Natural killer cell (primary cell): ENCODE data around the gene PDE10A. TPM values are rescaled to one million over a fixed set of nuclear protein-coding genes. Genes with fewer than 3 reads are reported as not detected.

Experiments used
- ATAC-seq, 3 donors: fragments of 150-1000 bp in 2 of 3; fragments of 200-7000 bp in 1 of 3; cut with Tn5 transposase; 1 replicate in 1 of 3; 2 replicates in 2 of 3; pipeline ENCODE4 v1.10.0; 2021; ENCODE audit warnings: mild to moderate bottlenecking in 2 of 3, moderate library complexity in 2 of 3
- DNase-seq, 2 donors: peaks; one replicate each; pipeline versions ENCODE4 v3.0.0 to v3.0.0-alpha.2; 2013 to 2021; ENCODE audit warnings: mixed read lengths in 1 of 2
- H3K27ac ChIP-seq: one replicate; pipeline ENCODE4 v1.5.1; 2013; ENCODE audit warnings: mild to moderate bottlenecking, low read length
- H3K27me3 ChIP-seq: one replicate; pipeline ENCODE4 v1.6.1; 2013; ENCODE audit warnings: low read length; ENCODE audit not compliant: control insufficient read depth, insufficient read depth
- H3K36me3 ChIP-seq: one replicate; pipeline ENCODE4 v1.6.1; 2013; ENCODE audit warnings: low read length; ENCODE audit not compliant: control insufficient read depth, insufficient read depth
- H3K4me1 ChIP-seq: one replicate; pipeline ENCODE4 v1.6.1; 2013; ENCODE audit warnings: low read length; ENCODE audit not compliant: control insufficient read depth, insufficient read depth
- H3K4me3 ChIP-seq: one replicate; pipeline ENCODE4 v1.5.1; 2013; ENCODE audit warnings: low read length
- H3K9me3 ChIP-seq: one replicate; pipeline ENCODE4 v1.6.1; 2013; ENCODE audit warnings: low read length; ENCODE audit not compliant: control insufficient read depth, insufficient read depth
- H3K27ac Mint-ChIP-seq, 2 donors: one replicate each; pipeline ENCODE4 v1.8.0; 2022; ENCODE audit warnings: mild to moderate bottlenecking in 2 of 2, mixed read lengths in 2 of 2, moderate library complexity in 1 of 2
- H3K27me3 Mint-ChIP-seq, 2 donors: one replicate each; pipeline ENCODE4 v1.8.0; 2022; ENCODE audit warnings: low read depth in 2 of 2, mixed read lengths in 2 of 2
- H3K36me3 Mint-ChIP-seq: one replicate; pipeline ENCODE4 v1.8.0; 2022; ENCODE audit warnings: mixed read lengths
- H3K4me1 Mint-ChIP-seq, 2 donors: one replicate each; pipeline ENCODE4 v1.8.0; 2022; ENCODE audit warnings: mixed read lengths in 2 of 2
- H3K4me3 Mint-ChIP-seq: one replicate; pipeline ENCODE4 v1.8.0; 2022; ENCODE audit warnings: mild to moderate bottlenecking, moderate library complexity, mixed read lengths
- H3K9me3 Mint-ChIP-seq, 2 donors: one replicate each; pipeline ENCODE4 v1.8.0; 2022; ENCODE audit warnings: mixed read lengths in 2 of 2
- CTCF ChIP-seq: fragments of 200-600 bp; IDR thresholded peaks from one replicate; pipeline ENCODE4 v1.8.0; 2022; ENCODE audit warnings: antibody characterized with exemption
- WGBS: methylation state at CpG from one replicate; pipeline ENCODE4 v1.1.7; 2013; ENCODE audit warnings: missing lambda C conversion rate; ENCODE audit not compliant: insufficient coverage; 5-methylcytosine and 5-hydroxymethylcytosine counted together
- intact Hi-C: fragments of 100-400 bp; cut with micrococcal nuclease; formaldehyde crosslinking; loops from one replicate; pipeline ENCODE4 v1.14.2; 2022
- total RNA-seq, 4 donors: library from RNA; stranded (reverse); fragments of 120-200 nt in 1 of 4; gene quantifications; one replicate each; pipeline versions ENCODE4 v1.2.3 to v1.2.4, GENCODE V29; 2013 to 2022

Gene PDE10A
- total RNA-seq, 3 donors from 2014 or later (not counting 1 experiment from before 2014, with no cell fraction given), result not detected

GRCh38 chr6:165376100-165376499 is 286.9 kb downstream of the PDE10A start:
- H3K36me3 ChIP-seq, result no peaks in the 10 kb centered on the region
- ATAC-seq (no peak), DNase-seq (no peak)
- no peaks in the 10 kb centered on the region for H3K4me1 Mint-ChIP-seq
- H3K4me1 ChIP-seq, result no peaks in the 10 kb centered on the region
- H3K27ac ChIP-seq, result no peak overlapping the region
- WGBS, result 92% methylated on average over 1 of the region's 1 CpG
- H3K27me3 Mint-ChIP-seq, result no peaks in the 10 kb centered on the region
- H3K4me3 ChIP-seq, result no peak overlapping the region
- intact Hi-C loops, result no loop called here
- no peaks in the 10 kb centered on the region for H3K36me3 Mint-ChIP-seq
- no peak for TF ChIP-seq CTCF
- H3K27me3 ChIP-seq, result no peaks in the 10 kb centered on the region
- H3K9me3 Mint-ChIP-seq, result peaks cover 5 to 9% of the 10 kb centered on the region in 2 donors
- H3K9me3 ChIP-seq, result no peaks in the 10 kb centered on the region
- no peak overlapping the region for H3K4me3 Mint-ChIP-seq
- no peak overlapping the region for H3K27ac Mint-ChIP-seq

GRCh38 chr6:165365371-165365770 is 297.7 kb downstream of the PDE10A start:
- H3K9me3 ChIP-seq, result peaks cover 7% of the 10 kb centered on the region
- H3K27ac ChIP-seq, result no peak overlapping the region
- no peak overlapping the region for H3K4me3 ChIP-seq
- no peaks in the 10 kb centered on the region for H3K27me3 ChIP-seq
- Mint-ChIP-seq H3K27me3 (no peaks in the 10 kb centered on the region), H3K4me1 (no peaks in the 10 kb centered on the region), H3K9me3 (peaks cover 8 to 11% of the 10 kb centered on the region in 2 donors), H3K4me3 (no peak overlapping the region), H3K36me3 (peaks cover 9% of the 10 kb centered on the region), H3K27ac (no peak overlapping the region)
- DNase-seq (no peak), ATAC-seq (no peak)
- H3K4me1 ChIP-seq, result no peaks in the 10 kb centered on the region
- H3K36me3 ChIP-seq, result no peaks in the 10 kb centered on the region
- no peak for TF ChIP-seq CTCF
- 71% methylated on average over 1 of the region's 1 CpG for WGBS
- intact Hi-C loops, result no loop called here

GRCh38 chr6:165345700-165346099 is 317.3 kb downstream of the PDE10A start:
- no peaks in the 10 kb centered on the region for H3K27me3 ChIP-seq
- no peaks in the 10 kb centered on the region for H3K4me1 Mint-ChIP-seq
- no peaks in the 10 kb centered on the region for H3K36me3 ChIP-seq
- no peak for TF ChIP-seq CTCF
- no peak overlapping the region for H3K27ac ChIP-seq
- H3K9me3 ChIP-seq, result peaks cover 3% of the 10 kb centered on the region
- no peaks in the 10 kb centered on the region for H3K27me3 Mint-ChIP-seq
- peaks cover 17% of the 10 kb centered on the region for H3K36me3 Mint-ChIP-seq
- DNase-seq (no peak), ATAC-seq (no peak)
- H3K9me3 Mint-ChIP-seq, result peaks cover 7 to 26% of the 10 kb centered on the region in 2 donors
- no peak overlapping the region for H3K27ac Mint-ChIP-seq
- H3K4me1 ChIP-seq, result no peaks in the 10 kb centered on the region
- intact Hi-C loops, result no loop called here
- H3K4me3 Mint-ChIP-seq, result no peak overlapping the region
- WGBS, result 82% methylated on average over 4 of the region's 4 CpGs
- no peak overlapping the region for H3K4me3 ChIP-seq

GRCh38 chr6:165340532-165340931 is 322.5 kb downstream of the PDE10A start:
- no peaks in the 10 kb centered on the region for H3K4me1 Mint-ChIP-seq
- H3K36me3 Mint-ChIP-seq, result peaks cover 10% of the 10 kb centered on the region
- no peaks in the 10 kb centered on the region for H3K27me3 ChIP-seq
- H3K9me3 ChIP-seq, result peaks cover 6% of the 10 kb centered on the region
- no peak for DNase-seq
- no peak overlapping the region for H3K4me3 ChIP-seq
- intact Hi-C loops, result no loop called here
- H3K4me1 ChIP-seq, result no peaks in the 10 kb centered on the region
- no peak overlapping the region for H3K27ac Mint-ChIP-seq
- H3K27ac ChIP-seq, result no peak overlapping the region
- H3K4me3 Mint-ChIP-seq, result no peak overlapping the region
- H3K36me3 ChIP-seq, result no peaks in the 10 kb centered on the region
- no peak for TF ChIP-seq CTCF
- no peak for ATAC-seq
- H3K9me3 Mint-ChIP-seq, result peaks cover 9 to 10% of the 10 kb centered on the region in 2 donors
- no peaks in the 10 kb centered on the region for H3K27me3 Mint-ChIP-seq
- WGBS, result 89% methylated on average over 3 of the region's 5 CpGs
